Transverse colon (tissue), 4 donors: Measurements from ENCODE around the gene ACD.

Experiments
- EP300 ChIP-seq: sonication (generic); formaldehyde crosslinking; IDR thresholded peaks from one replicate; pipeline ENCODE4 v1.6.1; 2017; ENCODE audit warnings: antibody characterized with exemption, low read depth
- POLR2A ChIP-seq: fragments of 450-650 bp; IDR thresholded peaks from one replicate; pipeline ENCODE4 v1.6.1; 2016; ENCODE audit warnings: antibody characterized with exemption, mild to moderate bottlenecking, moderate library complexity
- POLR2AphosphoS5 ChIP-seq, 3 donors: sonication (generic); formaldehyde crosslinking; IDR thresholded peaks; one replicate each; pipeline ENCODE4 v1.6.1; 2016; ENCODE audit warnings: antibody characterized with exemption in 3 of 3
- TF ChIP-seq, protein P1 (sequence below), 5 experiments: fragments of 200-600 bp in 3 of 5; fragments of 450-650 bp in 2 of 5; sonication (generic) in 3 of 5; IDR thresholded peaks; 1 replicate in 2 of 5; 2 replicates in 3 of 5; pipeline ENCODE4 v1.5.1; 2016 to 2017; ENCODE audit warnings: antibody characterized with exemption in 5 of 5, inconsistent platforms in 3 of 5, mild to moderate bottlenecking in 2 of 5, moderate library complexity in 1 of 5

DNA sequence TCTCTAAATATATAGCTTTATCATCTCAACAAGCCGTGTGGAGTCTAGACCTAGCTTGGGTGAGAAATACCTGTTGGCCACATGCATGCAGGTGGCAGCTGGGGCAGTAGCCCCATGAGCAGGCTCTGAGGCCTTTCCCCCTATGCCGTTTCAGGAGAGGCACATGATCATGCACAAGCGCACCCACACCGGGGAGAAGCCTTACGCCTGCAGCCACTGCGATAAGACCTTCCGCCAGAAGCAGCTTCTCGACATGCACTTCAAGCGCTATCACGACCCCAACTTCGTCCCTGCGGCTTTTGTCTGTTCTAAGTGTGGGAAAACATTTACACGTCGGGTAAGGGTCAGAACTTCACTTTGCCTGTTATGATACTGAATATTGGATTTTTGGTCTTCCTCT lies 31.8 kb downstream of the ACD start:
- TF ChIP-seq, protein P1, sequence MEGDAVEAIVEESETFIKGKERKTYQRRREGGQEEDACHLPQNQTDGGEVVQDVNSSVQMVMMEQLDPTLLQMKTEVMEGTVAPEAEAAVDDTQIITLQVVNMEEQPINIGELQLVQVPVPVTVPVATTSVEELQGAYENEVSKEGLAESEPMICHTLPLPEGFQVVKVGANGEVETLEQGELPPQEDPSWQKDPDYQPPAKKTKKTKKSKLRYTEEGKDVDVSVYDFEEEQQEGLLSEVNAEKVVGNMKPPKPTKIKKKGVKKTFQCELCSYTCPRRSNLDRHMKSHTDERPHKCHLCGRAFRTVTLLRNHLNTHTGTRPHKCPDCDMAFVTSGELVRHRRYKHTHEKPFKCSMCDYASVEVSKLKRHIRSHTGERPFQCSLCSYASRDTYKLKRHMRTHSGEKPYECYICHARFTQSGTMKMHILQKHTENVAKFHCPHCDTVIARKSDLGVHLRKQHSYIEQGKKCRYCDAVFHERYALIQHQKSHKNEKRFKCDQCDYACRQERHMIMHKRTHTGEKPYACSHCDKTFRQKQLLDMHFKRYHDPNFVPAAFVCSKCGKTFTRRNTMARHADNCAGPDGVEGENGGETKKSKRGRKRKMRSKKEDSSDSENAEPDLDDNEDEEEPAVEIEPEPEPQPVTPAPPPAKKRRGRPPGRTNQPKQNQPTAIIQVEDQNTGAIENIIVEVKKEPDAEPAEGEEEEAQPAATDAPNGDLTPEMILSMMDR (IDR thresholded peaks at IDR 0.05) = no peak
- TF ChIP-seq EP300 = no peak
- TF ChIP-seq POLR2A = no peak
- TF ChIP-seq POLR2AphosphoS5 (IDR thresholded peaks at IDR 0.05) = no peak
